PC-9 (cell line): ENCODE data around the gene HOXA1. TPM values are rescaled to one million over a fixed set of nuclear protein-coding genes. Genes with fewer than 3 reads are reported as not detected.

Source experiments
- BruUV-seq: library from RNA; stranded (reverse); fragments of 400-500 nt; replicated peaks from 2 replicates; lab custom pipeline; 2021; lab: Mats Ljungman, UMichigan
- CTCF ChIA-PET: fragments of 300-600 bp; sonication (Branson Sonifier 250); formaldehyde crosslinking; loops from one replicate; lab custom pipeline; 2022; ENCODE audit warnings: antibody characterized with exemption; lab: Charles Lee
- POLR2A ChIA-PET: fragments of 300-600 bp; sonication (Branson Sonifier 250); formaldehyde crosslinking; loops from one replicate; lab custom pipeline; 2022; ENCODE audit warnings: antibody characterized with exemption; ENCODE audit not compliant: unreplicated experiment; lab: Charles Lee
- DNase-seq, 2 experiments: peaks; one replicate each; pipeline versions ENCODE4 v3.0.0 to v3.0.0-alpha.2; 2015 to 2022; ENCODE audit warnings: mixed read lengths in 1 of 2
- H2AFZ ChIP-seq: fragments of 200-600 bp; sonication (generic); 2 replicates; pipeline ENCODE4 v1.8.1; 2017; ENCODE audit warnings: antibody characterized with exemption
- H3F3A ChIP-seq: fragments of 200-600 bp; sonication (generic); 2 replicates; pipeline ENCODE4 v1.8.1; 2017; ENCODE audit warnings: antibody characterized with exemption, mild to moderate bottlenecking, low read depth; ENCODE audit not compliant: insufficient read depth
- H3K27ac ChIP-seq: fragments of 200-600 bp; sonication (generic); 2 replicates; pipeline ENCODE4 v1.6.1; 2016; ENCODE audit warnings: mixed run types
- H3K27me3 ChIP-seq: fragments of 200-600 bp; sonication (generic); 2 replicates; pipeline ENCODE4 v1.6.1; 2016; ENCODE audit warnings: low read depth, mixed run types; ENCODE audit not compliant: insufficient read depth
- H3K36me3 ChIP-seq: fragments of 200-600 bp; sonication (generic); 2 replicates; pipeline ENCODE4 v1.6.1; 2016; ENCODE audit warnings: low read depth, mixed run types
- H3K4me1 ChIP-seq: fragments of 200-600 bp; sonication (generic); replicated peaks from 2 replicates; pipeline ENCODE4 v1.6.1; 2016; ENCODE audit warnings: mixed run types; ENCODE audit not compliant: insufficient read depth
- H3K4me2 ChIP-seq: fragments of 200-600 bp; sonication (generic); 2 replicates; pipeline ENCODE4 v1.6.1; 2017; ENCODE audit warnings: mixed run types
- H3K4me3 ChIP-seq: fragments of 200-600 bp; sonication (generic); 2 replicates; pipeline ENCODE4 v1.6.1; 2016; ENCODE audit warnings: mixed run types
- H3K79me2 ChIP-seq: fragments of 200-600 bp; sonication (generic); 2 replicates; pipeline ENCODE4 v1.6.1; 2017; ENCODE audit warnings: low read depth, mixed run types
- H3K9me2 ChIP-seq: fragments of 200-600 bp; sonication (generic); 2 replicates; pipeline ENCODE4 v1.8.1; 2017; ENCODE audit warnings: mild to moderate bottlenecking; ENCODE audit not compliant: insufficient read depth
- H3K9me3 ChIP-seq: fragments of 200-600 bp; sonication (generic); 2 replicates; pipeline ENCODE4 v1.8.1; 2016; ENCODE audit warnings: low read depth; ENCODE audit not compliant: insufficient read depth
- H4K20me1 ChIP-seq: fragments of 200-600 bp; sonication (generic); 2 replicates; pipeline ENCODE4 v1.8.1; 2017; ENCODE audit not compliant: insufficient read depth
- EZH2 ChIP-seq: fragments of 200-600 bp; sonication (generic); IDR thresholded peaks from 2 replicates; pipeline ENCODE4 v1.8.0; 2017; ENCODE audit warnings: antibody characterized with exemption, low read depth
- intact Hi-C: fragments of 100-400 bp; cut with micrococcal nuclease; formaldehyde crosslinking; loops from one replicate; pipeline ENCODE4 v1.10.0; 2022; ENCODE audit not compliant: unreplicated experiment
- total RNA-seq: library from RNA; stranded (reverse); gene quantifications from 2 replicates; pipeline ENCODE4 v1.2.3, GENCODE V29; 2021
- TF ChIP-seq, protein P1 (sequence below): fragments of 200-600 bp; sonication (generic); conservative IDR thresholded peaks from 2 replicates; pipeline ENCODE4 v1.6.1; 2017; ENCODE audit warnings: mixed run types, antibody characterized with exemption, mild to moderate bottlenecking, moderate library complexity

Gene HOXA1
- total RNA-seq, 1 experiment from 2014 or later = 2.2 TPM

DNA sequence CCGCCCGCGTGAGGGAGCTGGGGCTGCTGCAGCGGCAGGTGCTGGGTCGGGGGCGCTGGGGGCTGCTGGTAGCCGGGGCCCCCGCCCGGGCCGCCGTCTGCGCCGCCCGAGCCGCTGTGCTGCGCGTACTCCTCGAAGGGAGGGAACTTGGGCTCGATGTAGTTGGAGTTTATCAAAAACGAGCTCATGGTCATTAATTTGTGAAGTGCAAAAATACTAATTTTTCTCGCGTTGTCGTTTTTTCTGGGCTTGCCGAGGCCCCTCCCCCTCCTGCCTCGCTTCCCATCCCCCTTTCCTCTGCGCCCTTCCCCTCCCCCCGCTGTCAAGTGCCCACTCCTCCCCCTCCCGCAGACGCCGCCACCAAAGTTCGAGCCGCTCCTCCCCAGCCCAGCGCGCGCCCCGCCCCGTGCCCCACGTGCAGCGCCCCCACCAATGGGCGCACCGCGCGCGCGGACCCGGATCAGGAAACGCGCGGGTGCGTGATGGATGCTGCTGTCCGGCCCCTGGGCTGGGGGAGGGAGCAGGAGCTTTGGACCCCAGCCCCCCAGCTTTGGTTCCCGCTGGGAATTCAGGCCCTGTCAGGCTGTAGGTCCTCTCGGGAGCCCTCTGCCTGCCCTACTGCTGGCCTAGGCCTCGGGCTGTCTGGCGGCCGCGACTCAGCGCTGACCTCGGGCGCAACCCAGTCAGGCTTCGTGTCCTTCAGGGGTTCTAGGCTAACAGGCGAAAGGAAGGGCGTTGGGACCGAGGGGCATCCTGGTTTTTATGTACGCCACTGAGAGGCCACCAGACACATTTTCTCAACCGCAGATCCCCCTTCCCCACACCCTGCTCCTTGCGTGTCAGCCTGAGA is 35.0 kb upstream of the HOXA1 start, which contains the start of gene HOXA4:
Gene HOXA4, minus strand, starts transcription at position 218 of the 850 bp plus-strand sequence. Its CDS starts 24 bp downstream, at position 194.
- Histone ChIP-seq H3K4me3 (no peak within 1 kb of the TSS), H3K27me3 (no peaks in the 10 kb centered on the region), H3K4me2 (no peak within 1 kb of the TSS), H2AFZ (no peak within 1 kb of the TSS), H3K36me3 (no peaks in the 10 kb centered on the region), H4K20me1 (no peaks in the 10 kb centered on the region), H3F3A (peaks cover 23% of the 10 kb centered on the region), H3K9me2 (no peaks in the 10 kb centered on the region), H3K27ac (no peak within 1 kb of the TSS), H3K9me3 (no peaks in the 10 kb centered on the region), H3K4me1 (peaks cover 34% of the 10 kb centered on the region), H3K79me2 (no peaks in the 10 kb centered on the region)
- DNase-seq = no peak
- ChIA-PET POLR2A (no interaction called here), CTCF (interaction anchor here (0.8 kb wide), 1 partner anchor 277 kb away, joined by 4 read pairs; no protein-coding TSS in a partner anchor)
- no TSS peak for BruUV-seq
- intact Hi-C loops = no loop called here
- TF ChIP-seq, protein P1, sequence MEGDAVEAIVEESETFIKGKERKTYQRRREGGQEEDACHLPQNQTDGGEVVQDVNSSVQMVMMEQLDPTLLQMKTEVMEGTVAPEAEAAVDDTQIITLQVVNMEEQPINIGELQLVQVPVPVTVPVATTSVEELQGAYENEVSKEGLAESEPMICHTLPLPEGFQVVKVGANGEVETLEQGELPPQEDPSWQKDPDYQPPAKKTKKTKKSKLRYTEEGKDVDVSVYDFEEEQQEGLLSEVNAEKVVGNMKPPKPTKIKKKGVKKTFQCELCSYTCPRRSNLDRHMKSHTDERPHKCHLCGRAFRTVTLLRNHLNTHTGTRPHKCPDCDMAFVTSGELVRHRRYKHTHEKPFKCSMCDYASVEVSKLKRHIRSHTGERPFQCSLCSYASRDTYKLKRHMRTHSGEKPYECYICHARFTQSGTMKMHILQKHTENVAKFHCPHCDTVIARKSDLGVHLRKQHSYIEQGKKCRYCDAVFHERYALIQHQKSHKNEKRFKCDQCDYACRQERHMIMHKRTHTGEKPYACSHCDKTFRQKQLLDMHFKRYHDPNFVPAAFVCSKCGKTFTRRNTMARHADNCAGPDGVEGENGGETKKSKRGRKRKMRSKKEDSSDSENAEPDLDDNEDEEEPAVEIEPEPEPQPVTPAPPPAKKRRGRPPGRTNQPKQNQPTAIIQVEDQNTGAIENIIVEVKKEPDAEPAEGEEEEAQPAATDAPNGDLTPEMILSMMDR = no peak

- no peaks in the 10 kb centered on the region for H3K27me3 ChIP-seq
- H3F3A ChIP-seq = peaks cover 16% of the 10 kb centered on the region
- TF ChIP-seq, protein P1 = no peak
- no peak for TF ChIP-seq EZH2
- H3K4me2 ChIP-seq = no peak overlapping the region
- BruUV-seq = no TSS peak
- H3K27ac ChIP-seq = no peak overlapping the region
- H3K4me3 ChIP-seq = no peak overlapping the region
- CTCF ChIA-PET = no interaction called here
- H3K9me3 ChIP-seq = no peaks in the 10 kb centered on the region
- H2AFZ ChIP-seq = no peak overlapping the region
- H3K4me1 ChIP-seq = peaks cover 25% of the 10 kb centered on the region
- H3K9me2 ChIP-seq = no peaks in the 10 kb centered on the region
- no peaks in the 10 kb centered on the region for H4K20me1 ChIP-seq
- DNase-seq = no peak
- H3K79me2 ChIP-seq = no peaks in the 10 kb centered on the region
- intact Hi-C loops = no loop called here
- no peaks in the 10 kb centered on the region for H3K36me3 ChIP-seq
- POLR2A ChIA-PET = no interaction called here
Measured at GRCh38 chr7:27129729-27130539, 34.1 kb upstream of the HOXA1 start.
